Esophagus mucosa (tissue), 1 donor: ENCODE data around the gene OARD1. TPM values are rescaled to one million over a fixed set of nuclear protein-coding genes. Genes with fewer than 3 reads are reported as not detected.
A peak's percentile ranks its signal among the peaks of the same experiment; 100 is the strongest.

Experiments used
- ATAC-seq: fragments of 200-7000 bp; cut with Tn5 transposase; one replicate; pipeline ENCODE4 v1.9.1; 2020
- total RNA-seq: library from RNA; stranded (reverse); gene quantifications from one replicate; pipeline ENCODE4 v1.2.4, GENCODE V29; 2023
- donor health status: DM: yes; HTN: yes; CAD: no.

OARD1 gene
- total RNA-seq, 1 donor from 2014 or later: 17.4 TPM

GRCh38 chr6:41074692-41075436 lies 2.7 kb upstream of the OARD1 start:
- no peak for ATAC-seq

DNA sequence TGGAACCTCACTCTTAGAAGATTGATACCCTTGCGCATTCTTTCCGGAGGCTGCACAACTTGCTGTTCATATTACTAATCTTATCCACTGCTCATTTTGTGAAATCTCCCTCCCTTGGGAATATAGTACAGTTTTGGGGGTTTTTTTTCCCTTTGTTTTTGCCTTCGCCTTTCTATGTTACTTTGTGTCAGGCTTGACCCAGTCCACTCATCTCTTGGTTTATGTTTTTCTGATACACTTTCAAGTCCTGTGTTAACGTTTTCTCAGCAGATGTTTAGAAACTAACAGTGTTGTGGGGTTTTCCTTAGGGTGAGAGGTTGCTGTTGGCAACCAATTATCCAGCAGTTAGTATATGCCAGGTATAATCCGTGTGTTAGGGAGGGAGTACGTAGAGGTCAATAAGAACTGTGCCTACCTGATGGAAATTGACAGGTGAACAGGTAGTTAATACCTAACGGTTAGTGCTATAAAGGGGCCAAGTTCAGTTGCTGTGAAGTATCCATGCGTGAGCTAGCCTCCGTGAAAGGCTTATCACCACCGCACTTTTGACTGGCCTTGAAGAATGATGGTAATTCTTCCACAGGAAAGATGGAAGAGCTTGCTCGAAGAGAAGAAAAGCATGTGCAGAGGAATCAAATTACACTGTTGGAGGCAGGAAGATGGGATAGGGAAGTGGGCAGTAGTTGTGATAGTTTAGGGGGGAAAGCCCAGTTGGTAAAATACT lies 2.0 kb upstream of the OARD1 start:
- no peak for ATAC-seq

- ATAC-seq: peak; percentile 45
Measured at GRCh38 chr6:41073203-41073967, 1.2 kb upstream of the OARD1 start.

DNA sequence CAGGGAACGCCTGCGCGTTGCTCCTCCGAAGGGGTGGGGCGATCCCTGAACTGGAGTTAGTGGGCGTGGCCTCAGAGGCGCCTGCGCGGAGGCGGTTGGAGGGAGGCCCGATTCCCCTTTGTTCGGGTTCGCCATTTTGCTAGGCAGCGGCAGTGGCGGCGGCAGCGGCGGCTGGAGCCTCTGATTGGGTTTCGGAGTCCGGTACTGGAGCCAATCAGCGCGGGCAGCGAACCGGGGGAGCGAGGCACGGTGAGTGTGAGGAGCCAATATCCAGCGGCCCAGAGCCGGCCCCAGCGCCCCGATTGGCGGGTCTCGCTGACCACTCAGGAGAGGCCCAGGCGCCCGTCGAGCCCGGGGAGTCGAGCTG lies 663 bp upstream of the OARD1 start, which contains the start of gene NFYA:
NFYA (plus strand) TSS at position 139 of the 367 bp plus-strand sequence. CDS start 6,116 bp downstream, outside the sequence.
- peak; percentile 90 for ATAC-seq

- ATAC-seq: no peak
Measured at GRCh38 chr6:41071501-41071922, 644 bp downstream of the OARD1 start.

DNA sequence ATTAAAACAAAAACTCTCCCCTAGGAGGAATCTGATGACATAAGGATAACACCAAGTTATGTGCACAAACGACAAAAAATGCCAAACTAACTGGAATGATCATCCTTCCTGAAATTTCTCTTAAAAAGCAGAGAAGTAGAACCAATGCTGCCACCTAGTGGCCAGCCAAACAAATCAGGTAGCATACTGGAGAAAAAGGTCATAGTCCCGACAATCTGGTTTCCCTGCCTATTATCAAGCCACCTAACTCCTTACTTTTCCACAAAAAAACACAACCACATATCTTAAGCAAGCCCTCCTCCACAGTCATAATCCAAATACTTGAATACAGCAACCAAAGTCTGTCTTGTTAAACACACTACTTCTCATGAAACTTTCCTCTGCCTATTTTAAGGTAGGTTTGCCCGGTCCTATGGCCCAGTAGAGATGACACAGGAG lies 5.3 kb downstream of the OARD1 start:
- ATAC-seq: no peak

DNA sequence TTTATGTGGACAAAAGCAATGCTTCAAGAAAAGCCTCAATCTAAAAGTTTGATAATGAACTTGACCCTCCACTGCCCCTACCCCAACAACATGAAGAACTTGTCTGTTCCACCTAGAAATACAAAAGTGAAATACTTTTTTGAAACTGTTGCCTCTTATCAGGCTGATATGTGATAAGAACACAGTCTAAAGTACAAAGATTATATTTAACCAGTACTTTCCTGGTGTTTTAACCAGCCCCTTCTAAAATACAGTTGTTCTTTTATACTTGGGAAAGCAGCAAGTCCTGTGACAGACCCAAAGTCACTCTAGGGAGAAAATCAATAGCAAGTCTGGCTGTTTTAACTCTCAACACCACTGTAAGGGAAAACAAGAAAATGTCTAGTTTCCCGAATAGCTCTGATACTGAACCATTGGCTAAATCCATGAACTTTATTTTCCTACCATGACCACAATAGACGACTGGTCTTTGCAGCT lies 6.6 kb downstream of the OARD1 start:
- no peak for ATAC-seq

DNA sequence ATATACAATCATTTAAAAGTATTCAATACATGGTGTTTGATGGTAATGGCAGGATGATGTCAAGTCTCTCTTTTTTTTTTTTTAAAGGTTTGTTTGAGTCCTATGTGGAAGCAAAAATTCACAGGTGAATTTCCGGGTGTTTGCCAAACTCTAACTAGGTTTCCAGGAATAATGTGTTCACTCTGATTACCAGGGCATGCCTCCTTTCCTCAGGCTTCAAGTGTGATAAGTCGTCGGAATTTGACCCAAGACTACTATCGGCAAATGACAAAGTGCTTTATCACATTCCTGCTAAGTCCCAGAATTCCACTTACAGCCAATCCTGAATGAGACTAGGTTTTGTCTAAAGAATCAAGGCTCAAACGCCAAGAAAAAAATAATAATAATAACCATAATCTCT lies 7.3 kb downstream of the OARD1 start:
- no peak for ATAC-seq

- ATAC-seq: no peak
Measured at GRCh38 chr6:41063884-41064285, 8.3 kb downstream of the OARD1 start.

DNA sequence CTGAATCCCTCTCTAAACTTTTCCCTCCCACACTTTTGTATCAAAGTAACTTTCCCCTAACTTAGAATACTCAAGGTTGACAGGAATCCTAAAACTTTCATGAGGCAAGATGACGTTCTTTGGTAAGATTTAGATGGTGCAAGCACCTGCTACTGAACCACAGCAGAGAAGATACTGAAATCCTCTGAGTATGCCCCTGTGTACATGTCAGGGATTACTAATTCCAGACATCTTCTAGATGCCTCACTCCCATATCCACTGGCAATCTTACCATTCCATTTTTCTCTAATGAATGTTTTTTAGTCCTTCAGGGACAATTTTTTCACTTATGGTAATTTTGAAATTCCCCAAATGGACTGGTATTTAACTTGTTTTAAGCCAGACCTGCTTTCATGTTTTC lies 10.1 kb downstream of the OARD1 start:
- no peak for ATAC-seq

DNA sequence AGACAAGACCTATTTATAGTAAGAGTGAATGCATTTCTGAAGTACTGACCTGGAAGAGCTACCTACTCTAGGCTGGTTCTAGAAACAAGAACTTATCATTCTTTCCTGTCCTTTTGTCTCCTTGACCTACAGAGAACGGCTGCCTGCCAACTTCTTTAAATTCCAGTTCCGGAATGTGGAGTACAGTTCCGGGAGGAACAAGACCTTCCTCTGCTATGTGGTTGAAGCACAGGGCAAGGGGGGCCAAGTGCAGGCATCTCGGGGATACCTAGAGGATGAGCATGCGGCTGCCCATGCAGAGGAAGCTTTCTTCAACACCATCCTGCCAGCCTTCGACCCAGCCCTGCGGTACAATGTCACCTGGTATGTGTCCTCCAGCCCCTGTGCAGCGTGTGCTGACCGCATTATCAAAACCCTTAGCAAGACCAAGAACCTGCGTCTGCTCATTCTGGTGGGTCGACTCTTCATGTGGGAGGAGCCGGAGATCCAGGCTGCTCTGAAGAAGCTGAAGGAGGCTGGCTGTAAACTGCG lies 10.9 kb downstream of the OARD1 start:
- no peak for ATAC-seq

GRCh38 chr6:41059556-41059955 lies 12.6 kb downstream of the OARD1 start:
- ATAC-seq: no peak

- no peak for ATAC-seq
Measured at GRCh38 chr6:41058783-41059181, 13.4 kb downstream of the OARD1 start.

DNA sequence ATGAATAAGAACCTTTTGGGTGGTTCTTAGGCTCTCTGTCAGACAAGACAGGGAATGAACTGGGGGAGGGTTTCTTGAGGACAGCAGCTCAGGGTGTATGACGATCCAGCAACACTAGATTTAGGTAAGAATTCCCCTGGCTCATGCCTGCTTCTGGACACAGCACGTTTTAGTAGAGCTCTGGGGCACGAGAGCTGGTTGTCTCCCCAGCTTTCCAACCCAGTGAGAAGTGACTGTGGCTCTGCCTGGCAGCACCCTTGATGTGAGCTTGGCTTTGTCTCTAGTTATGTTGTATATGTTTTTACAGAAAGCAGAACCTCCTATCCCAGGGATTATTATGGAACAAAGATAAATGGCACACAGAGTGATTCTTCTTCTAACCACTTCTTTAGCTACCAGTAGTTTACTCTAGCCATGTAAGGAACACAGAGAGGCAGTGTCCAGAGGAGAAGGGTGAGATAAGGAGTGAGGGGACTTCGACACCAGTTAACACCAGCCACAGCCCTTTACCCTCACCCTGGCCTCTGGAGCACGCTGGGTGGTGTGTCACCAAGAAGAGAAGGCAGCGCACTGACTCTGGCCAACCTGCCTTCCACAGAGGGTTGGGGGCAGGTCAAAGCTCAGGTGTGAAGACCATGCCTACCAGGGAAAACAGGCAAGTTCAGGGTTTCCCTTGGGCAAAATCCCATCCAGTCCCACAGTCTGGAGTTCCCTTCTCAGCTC lies 15.2 kb downstream of the OARD1 start:
- no peak for ATAC-seq

DNA sequence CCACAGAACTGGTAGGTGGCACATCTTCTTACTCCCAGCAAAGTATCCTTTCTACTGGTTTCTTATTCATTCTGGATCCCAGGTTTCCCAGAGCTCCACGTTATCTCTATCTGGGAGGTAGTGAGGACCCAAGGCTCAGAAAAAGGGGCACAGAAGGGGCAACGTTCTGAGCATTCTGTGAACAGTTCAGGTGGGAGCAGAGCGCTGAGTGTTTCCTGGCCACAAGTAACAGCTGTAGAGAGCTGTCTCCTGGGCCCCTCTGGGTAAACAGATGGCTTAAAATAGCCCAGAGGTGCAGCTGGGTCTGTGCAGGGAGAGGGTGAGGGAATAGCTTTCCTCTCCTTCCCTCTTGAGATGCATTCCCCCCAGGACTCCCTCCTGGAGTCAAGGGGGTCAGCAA lies 17.0 kb downstream of the OARD1 start:
- ATAC-seq: no peak

DNA sequence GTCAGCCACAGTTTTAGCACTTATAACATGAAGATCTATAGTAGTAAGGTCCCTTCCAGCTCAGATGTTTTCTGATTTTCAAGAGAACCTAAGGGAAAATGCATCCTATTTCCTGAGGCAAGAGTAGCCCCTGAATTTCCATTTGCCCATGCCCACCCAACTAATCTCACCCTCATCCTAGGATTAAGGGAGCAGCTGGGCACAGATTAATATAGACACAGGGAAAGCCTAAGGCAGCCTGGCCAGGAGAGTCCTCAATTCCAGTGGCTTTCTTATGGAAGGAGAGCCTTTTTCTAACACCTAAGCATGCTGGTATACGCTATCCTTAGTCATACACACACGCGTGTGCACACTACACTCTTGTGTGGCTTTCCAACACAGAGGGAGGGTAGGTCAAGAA lies 17.6 kb downstream of the OARD1 start:
- ATAC-seq: no peak

GRCh38 chr6:41053041-41053440 lies 19.1 kb downstream of the OARD1 start, which contains the start of gene APOBEC2:
Gene APOBEC2, plus strand, starts transcription at chr6:41053202. Its CDS starts 146 bp downstream, at chr6:41053348.
- ATAC-seq: peak; percentile 37

DNA sequence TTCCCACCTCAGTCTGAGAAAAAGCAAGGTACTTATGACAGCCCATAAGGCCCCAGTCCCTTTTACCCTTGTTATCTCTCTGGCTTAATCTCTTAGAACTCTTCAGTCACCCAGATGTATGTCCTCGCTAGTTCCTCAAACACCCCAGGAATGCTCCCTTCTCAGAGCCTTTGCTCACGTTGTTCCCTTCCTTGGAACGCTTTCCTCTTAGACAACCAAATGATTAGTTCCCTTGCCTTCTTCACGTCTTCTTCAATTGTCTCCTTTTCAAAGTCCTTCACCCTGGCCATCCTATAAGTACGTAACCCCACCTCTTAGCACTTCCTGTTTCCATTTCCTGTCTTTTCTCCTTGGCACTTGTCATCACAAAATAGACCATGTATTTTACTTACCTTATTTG lies 20.3 kb downstream of the OARD1 start:
- ATAC-seq: no peak

DNA sequence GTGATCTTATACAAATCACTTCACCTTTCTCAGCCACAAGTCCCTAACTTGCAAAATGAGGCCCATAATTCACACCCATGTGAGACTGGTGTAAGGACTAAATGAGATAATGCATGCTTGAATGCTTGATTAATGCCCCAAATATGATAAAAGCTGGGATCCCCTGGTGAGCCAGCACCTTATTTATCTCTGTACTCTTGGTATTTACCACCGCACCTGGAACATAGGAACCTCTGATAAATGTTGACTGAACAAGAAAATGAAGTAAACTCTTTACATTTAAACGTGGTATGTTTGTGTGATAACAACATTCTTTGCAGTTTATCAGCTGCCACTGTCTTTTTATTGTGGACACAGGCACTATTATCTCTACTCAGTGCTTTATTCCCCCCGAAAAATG lies 21.6 kb downstream of the OARD1 start:
- no peak for ATAC-seq

GRCh38 chr6:41049955-41050354 lies 22.2 kb downstream of the OARD1 start:
- ATAC-seq: no peak

- peak; percentile 29 for ATAC-seq
Measured at GRCh38 chr6:41049521-41049920, 22.6 kb downstream of the OARD1 start.
